Left lung (tissue), 10 donors: ENCODE results near the gene RAI1. TPM values are rescaled to one million over a fixed set of nuclear protein-coding genes. Genes with fewer than 3 reads are reported as not detected.
"Not testable (repeated sequence)": the region's sequence is repeated elsewhere in the genome, so short reads cannot be mapped to it uniquely, and the experiment has no call there.

Experiments
- ATAC-seq: fragments of 200-7000 bp; cut with Tn5 transposase; one replicate; pipeline ENCODE4 v1.9.1; 2020; ENCODE audit warnings: moderate library complexity
- DNase-seq, 4 donors: peaks; one replicate each; pipeline ENCODE4 v3.0.0-alpha.2; 2013 to 2020
- H3K27ac ChIP-seq, 2 donors: fragments of 200-600 bp; sonication (generic) in 1 of 2; one replicate each; pipeline versions ENCODE4 v1.5.0 to v1.8.0; 2020 to 2021
- H3K27me3 ChIP-seq, 2 donors: fragments of 200-600 bp; sonication (generic) in 1 of 2; one replicate each; pipeline versions ENCODE4 v1.5.0 to v1.8.0; 2020 to 2021
- H3K36me3 ChIP-seq, 2 donors: fragments of 200-600 bp; sonication (generic) in 1 of 2; one replicate each; pipeline versions ENCODE4 v1.5.0 to v1.8.0; 2020 to 2021
- H3K4me1 ChIP-seq, 2 donors: fragments of 200-600 bp; one replicate each; pipeline ENCODE4 v1.8.0; 2021
- H3K4me3 ChIP-seq, 2 donors: fragments of 200-600 bp; sonication (generic) in 1 of 2; one replicate each; pipeline versions ENCODE4 v1.5.0 to v1.8.0; 2020 to 2021; ENCODE audit warnings: mild to moderate bottlenecking in 1 of 2
- H3K9me3 ChIP-seq, 2 donors: fragments of 200-600 bp; sonication (generic) in 1 of 2; one replicate each; pipeline versions ENCODE4 v1.5.0 to v1.8.0; 2020 to 2021
- CTCF ChIP-seq, 2 donors: fragments of 200-600 bp; sonication (generic) in 1 of 2; IDR thresholded peaks; one replicate each; pipeline versions ENCODE4 v1.5.0 to v1.8.0; 2021; ENCODE audit warnings: antibody characterized with exemption in 2 of 2
- intact Hi-C, 2 donors: fragments of 100-400 bp; cut with DNase I; formaldehyde crosslinking; loops; one replicate each; pipeline versions ENCODE4 v1.11.2 to v1.14.2; 2022
- polyA plus RNA-seq, 6 donors: library from polyadenylated mRNA; unstranded; fragments of 120-200 nt; gene quantifications; one replicate each; pipeline ENCODE4 v1.2.1, GENCODE V29; 2013; ENCODE audit not compliant: insufficient read length in 6 of 6
- total RNA-seq, 2 donors: library from RNA; stranded (reverse); fragmentation: NEBNext Ultra II Directional; extraction: Animal tissue kit (Norgen Biotek cat#: 25700); gene quantifications; one replicate each; pipeline ENCODE4 v1.2.1, GENCODE V29; 2021
- donor health status: DM: no; HTN: yes; CAD: no.
- donor health status: DM: no; HTN: no; CAD: no.

Gene RAI1
- total and polyA plus RNA-seq, 8 donors: 28.8 to 43.8 (median 34.7) TPM

DNA sequence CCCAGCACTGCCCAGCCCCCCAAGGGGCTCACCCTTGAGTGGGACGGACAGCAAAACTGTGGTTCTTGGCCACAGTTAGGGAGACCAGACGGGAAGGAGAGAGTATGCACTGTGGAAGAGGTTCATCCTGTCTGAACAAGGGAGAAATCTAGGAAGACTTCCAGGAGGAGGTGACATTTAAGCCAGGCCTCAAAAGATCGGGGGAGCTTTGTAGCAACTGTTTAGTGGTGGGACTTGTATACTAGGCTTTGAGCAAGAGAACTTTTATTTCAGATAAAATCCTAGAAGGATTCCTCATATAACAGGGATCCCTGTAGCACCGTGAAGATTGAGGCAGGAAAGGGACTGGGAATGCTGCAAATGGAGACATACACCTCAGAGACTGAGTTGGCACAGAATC lies 124.8 kb downstream of the RAI1 start:
- Histone ChIP-seq H3K4me1 (peaks cover 5 to 6% of the 10 kb centered on the region in 2 donors), H3K36me3 (peaks cover 0 to 61% of the 10 kb centered on the region in 2 donors), H3K4me3 (no peak overlapping the region), H3K27me3 (no peaks in the 10 kb centered on the region), H3K27ac (no peak overlapping the region), H3K9me3 (no peaks in the 10 kb centered on the region)
- intact Hi-C loops: no loop called here
- DNase-seq (no peak), ATAC-seq (no peak)
- no peak for TF ChIP-seq CTCF (IDR thresholded peaks at IDR 0.05)

DNA sequence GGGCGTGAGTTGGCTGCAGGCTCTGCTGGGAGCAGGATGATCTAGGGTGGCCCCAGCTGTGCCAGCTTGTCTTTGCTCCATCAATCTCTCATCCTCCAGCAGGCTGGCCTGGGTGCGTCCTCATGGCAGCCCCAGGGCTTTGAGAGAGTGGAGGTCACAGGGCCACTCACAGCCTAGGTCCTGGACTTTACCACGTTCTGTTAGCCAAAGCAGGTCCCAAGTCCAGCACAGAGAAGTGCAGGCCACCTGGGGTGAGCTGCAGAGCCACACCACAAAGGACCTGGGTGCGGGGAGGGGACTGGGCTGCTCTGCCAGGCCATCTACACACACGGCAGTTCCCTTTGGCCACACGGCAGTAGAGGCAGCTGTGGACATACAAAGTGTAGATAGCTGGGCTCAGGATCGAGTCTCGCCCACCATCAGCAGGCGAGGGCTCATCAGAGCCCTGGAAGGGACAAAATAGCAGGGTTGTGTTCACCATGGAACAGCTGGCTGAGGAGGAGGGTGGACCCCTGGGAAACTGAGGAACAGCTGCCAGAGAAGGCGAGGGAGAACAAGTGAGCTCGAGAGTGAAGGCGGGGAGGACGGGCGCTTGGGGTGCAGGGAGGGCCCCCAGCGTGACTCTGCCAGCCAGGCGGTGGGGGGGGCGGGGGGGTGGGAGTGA lies 125.5 kb downstream of the RAI1 start:
- Histone ChIP-seq H3K9me3 (no peaks in the 10 kb centered on the region), H3K27ac (no peak overlapping the region), H3K4me3 (no peak overlapping the region), H3K36me3 (peaks cover 0 to 62% of the 10 kb centered on the region in 2 donors), H3K27me3 (no peaks in the 10 kb centered on the region), H3K4me1 (peaks cover 6 to 8% of the 10 kb centered on the region in 2 donors)
- TF ChIP-seq CTCF (IDR thresholded peaks at IDR 0.05): no peak
- no peak for ATAC-seq
- no peak for DNase-seq
- intact Hi-C loops: no loop called here

DNA sequence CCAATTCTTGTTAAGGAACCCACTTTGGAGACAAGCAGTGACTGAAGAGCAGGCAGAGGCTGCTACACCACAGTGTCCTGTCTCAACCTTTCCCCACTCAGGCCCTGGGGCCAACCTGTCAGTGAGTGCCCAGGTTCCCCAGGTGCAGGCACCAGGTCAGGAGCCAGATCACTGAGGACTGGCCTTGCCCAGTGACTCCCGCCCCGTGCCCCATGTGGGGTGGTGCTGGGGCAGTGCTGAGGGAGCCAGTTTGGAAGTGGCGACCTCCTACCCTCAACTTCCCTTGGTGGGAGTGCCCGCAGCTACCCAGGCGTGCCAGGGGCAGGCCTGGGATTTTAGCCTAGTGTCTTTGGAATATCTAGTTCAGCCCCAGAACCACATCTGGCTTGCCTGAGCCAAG lies 126.2 kb downstream of the RAI1 start:
- DNase-seq (no peak), ATAC-seq (no peak)
- intact Hi-C loops: no loop called here
- no peaks in the 10 kb centered on the region for H3K27me3 ChIP-seq
- no peak overlapping the region for H3K27ac ChIP-seq
- peaks cover 0 to 63% of the 10 kb centered on the region in 2 donors for H3K36me3 ChIP-seq
- TF ChIP-seq CTCF (IDR thresholded peaks at IDR 0.05): no peak
- no peak overlapping the region for H3K4me3 ChIP-seq
- H3K4me1 ChIP-seq: peaks cover 12 to 15% of the 10 kb centered on the region in 2 donors
- no peaks in the 10 kb centered on the region for H3K9me3 ChIP-seq

DNA sequence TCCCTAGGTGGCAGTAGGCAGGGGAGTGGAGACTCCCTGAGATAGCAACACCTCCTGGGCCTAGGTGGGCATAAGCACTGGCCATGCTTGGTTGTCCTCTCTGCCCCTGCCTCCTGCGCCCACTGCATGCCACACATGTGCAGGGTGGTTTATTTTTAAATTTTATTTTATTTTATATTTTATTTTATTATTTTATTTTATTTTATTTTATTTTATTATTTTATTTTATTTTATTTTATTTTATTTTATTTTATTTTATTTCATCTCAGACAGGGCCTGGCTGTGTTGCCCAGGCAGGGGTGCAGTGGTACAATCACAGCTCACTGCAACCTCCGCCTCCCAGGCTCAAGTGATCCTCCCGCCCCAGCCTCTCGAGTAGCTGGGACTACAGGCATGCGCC lies 126.9 kb downstream of the RAI1 start:
- Histone ChIP-seq H3K36me3 (peaks cover 0 to 71% of the 10 kb centered on the region in 2 donors), H3K4me1 (peaks cover 12 to 18% of the 10 kb centered on the region in 2 donors)
- H3K4me3 ChIP-seq, H3K9me3 ChIP-seq, H3K27ac ChIP-seq, intact Hi-C loops, H3K27me3 ChIP-seq, DNase-seq, ATAC-seq: not testable (repeated sequence)

GRCh38 chr17:17808706-17809432 lies 127.6 kb downstream of the RAI1 start:
- H3K4me1 ChIP-seq: peaks cover 12 to 18% of the 10 kb centered on the region in 2 donors
- DNase-seq: no peak
- no peak overlapping the region for H3K27ac ChIP-seq
- no peak for TF ChIP-seq CTCF (IDR thresholded peaks at IDR 0.05)
- H3K4me3 ChIP-seq: no peak overlapping the region
- intact Hi-C loops: no loop called here
- no peaks in the 10 kb centered on the region for H3K9me3 ChIP-seq
- peaks cover 0 to 72% of the 10 kb centered on the region in 2 donors for H3K36me3 ChIP-seq
- ATAC-seq: peak; percentile 2
- no peaks in the 10 kb centered on the region for H3K27me3 ChIP-seq
